Coronary artery (tissue), 2 donors: ENCODE data around the gene COX14.

Experiments
- DNase-seq: peaks from one replicate; pipeline ENCODE4 v3.0.0-alpha.2; 2017; ENCODE audit warnings: low spot score
- H3K27ac ChIP-seq, 2 donors: fragments of 200-600 bp; sonication (generic); one replicate each; pipeline ENCODE4 v1.5.1; 2016 to 2019
- H3K4me3 ChIP-seq: fragments of 200-600 bp; sonication (generic); 2 replicates; pipeline ENCODE4 v1.5.1; 2016; ENCODE audit warnings: mild to moderate bottlenecking, moderate library complexity
- TF ChIP-seq, protein P1 (sequence below): fragments of 200-600 bp; sonication (generic); IDR thresholded peaks from one replicate; pipeline ENCODE4 v1.5.1; 2019; ENCODE audit warnings: antibody characterized with exemption

Gene COX14

DNA sequence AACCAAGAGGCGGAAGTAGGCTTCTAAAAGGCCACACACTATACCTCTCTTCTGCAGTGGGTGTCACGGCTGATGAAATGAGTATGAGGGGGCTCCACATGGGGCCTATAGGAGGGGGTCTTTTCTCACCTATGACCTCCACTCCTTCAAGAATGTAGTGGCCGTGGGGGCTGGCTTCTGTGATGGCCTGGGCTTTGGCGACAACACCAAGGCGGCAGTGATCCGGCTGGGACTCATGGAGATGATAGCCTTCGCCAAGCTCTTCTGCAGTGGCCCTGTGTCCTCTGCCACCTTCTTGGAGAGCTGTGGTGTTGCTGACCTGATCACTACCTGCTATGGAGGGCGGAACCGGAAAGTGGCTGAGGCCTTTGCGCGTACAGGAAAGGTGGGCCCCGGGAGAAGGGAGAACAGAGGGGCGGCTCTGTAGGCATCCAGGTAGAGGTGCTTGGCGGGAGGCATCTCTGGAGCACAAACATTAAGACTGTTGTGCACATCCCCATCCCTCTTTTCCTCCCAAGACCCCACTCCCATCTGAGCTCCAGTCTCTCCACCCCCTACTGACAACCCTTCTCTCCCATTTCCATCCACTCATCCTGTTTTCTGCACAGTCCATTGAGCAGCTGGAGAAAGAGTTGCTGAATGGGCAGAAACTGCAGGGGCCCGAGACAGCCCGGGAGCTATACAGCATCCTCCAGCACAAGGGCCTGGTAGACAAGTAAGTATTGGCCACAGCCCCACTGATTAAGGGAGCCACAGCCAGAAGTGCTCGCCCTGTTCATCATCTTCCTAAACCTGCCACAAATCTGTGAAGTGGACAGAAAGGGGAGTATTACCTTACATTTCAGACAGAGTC lies 4.4 kb upstream of the COX14 start:
- Histone ChIP-seq H3K4me3 (no peak overlapping the region), H3K27ac (no peak overlapping the region)
- DNase-seq = no peak
- TF ChIP-seq, protein P1, sequence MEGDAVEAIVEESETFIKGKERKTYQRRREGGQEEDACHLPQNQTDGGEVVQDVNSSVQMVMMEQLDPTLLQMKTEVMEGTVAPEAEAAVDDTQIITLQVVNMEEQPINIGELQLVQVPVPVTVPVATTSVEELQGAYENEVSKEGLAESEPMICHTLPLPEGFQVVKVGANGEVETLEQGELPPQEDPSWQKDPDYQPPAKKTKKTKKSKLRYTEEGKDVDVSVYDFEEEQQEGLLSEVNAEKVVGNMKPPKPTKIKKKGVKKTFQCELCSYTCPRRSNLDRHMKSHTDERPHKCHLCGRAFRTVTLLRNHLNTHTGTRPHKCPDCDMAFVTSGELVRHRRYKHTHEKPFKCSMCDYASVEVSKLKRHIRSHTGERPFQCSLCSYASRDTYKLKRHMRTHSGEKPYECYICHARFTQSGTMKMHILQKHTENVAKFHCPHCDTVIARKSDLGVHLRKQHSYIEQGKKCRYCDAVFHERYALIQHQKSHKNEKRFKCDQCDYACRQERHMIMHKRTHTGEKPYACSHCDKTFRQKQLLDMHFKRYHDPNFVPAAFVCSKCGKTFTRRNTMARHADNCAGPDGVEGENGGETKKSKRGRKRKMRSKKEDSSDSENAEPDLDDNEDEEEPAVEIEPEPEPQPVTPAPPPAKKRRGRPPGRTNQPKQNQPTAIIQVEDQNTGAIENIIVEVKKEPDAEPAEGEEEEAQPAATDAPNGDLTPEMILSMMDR = no peak

DNA sequence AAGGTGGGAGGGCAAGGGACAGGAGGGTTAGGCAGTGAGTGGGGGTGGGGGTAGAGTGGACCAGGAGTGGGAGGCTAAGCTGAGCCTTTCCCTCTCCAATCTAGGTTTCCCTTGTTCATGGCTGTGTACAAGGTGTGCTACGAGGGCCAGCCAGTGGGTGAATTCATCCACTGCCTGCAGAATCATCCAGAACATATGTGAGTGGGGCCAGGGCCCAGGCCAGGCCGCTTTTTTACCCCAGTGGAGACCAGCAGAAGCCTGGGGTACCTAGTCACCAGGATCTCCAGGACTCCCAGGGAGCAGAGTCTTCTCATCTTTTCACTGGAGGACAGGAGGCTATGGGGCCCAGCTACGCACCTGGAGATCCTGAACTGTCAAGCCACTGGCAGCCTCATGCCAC lies 2.7 kb upstream of the COX14 start:
- DNase-seq = no peak
- Histone ChIP-seq H3K27ac (peak overlapping the region; percentile 95), H3K4me3 (no peak overlapping the region)
- TF ChIP-seq, protein P1 = no peak

DNA sequence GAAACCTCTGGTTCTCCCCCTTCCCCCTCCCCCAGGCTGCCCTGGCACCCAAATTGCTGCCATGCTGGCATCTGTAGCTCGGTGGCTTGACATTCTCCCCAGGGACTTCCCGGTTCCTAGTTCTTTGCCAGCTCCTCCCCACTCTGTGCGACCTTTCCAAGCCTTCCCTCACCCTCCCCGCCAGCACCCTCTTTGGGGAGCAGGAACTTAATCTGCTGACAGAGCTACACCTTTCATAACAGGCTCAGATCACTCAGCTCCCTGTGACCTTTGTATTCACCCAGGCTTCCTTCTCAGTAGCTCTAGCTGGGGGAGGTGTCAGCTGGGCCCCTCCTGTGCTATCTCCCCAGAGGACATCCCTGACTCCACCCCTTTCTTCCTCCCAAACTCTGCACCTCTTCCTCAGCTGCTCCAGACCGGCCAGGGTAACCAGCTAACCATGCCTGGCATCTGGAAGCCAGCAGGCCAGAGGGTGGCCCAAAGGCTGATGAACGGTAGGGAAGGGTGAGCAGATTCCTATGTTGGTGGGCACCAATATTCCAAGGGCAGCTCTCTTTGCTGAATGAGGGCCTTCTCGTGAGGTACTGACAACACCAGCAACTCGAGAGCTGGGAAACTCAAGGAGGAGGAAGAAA lies 1.8 kb upstream of the COX14 start:
- Histone ChIP-seq H3K27ac (peak overlapping the region; percentile 95), H3K4me3 (peak overlapping the region; percentile 59)
- DNase-seq = peak; percentile 80
- TF ChIP-seq, protein P1 = no peak

DNA sequence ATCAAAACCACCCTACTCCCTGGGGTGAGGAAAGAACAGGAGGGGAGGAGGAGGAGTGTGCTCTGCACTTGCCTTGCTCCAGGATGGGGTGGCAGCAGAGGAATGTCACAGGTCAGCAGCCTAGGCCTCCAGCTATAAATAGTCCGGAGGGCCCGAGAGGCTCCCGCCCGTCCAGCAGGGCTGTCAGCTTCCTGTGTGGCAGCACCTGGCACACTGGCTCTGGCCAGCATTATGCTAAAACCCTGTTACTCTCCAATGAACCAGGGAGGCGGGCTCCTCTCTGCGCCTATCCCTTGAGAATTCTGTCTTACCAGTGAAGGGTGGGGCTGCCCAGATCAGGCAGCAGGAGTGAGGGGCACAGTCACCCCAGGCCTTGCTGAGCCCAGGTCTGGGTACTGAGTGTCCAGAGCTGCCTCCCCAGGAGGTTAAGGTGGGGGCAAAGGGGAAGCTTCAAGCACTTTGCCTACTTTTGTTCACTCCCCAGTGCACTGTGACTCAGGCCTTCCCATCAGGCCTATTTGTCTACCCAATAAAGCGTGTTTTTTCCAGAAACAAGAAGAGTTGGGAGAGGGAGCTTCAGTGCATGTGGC lies 1.2 kb upstream of the COX14 start:
- DNase-seq = peak; percentile 92
- peak overlapping the region; percentile 95 for H3K27ac ChIP-seq
- TF ChIP-seq, protein P1 = no peak

DNA sequence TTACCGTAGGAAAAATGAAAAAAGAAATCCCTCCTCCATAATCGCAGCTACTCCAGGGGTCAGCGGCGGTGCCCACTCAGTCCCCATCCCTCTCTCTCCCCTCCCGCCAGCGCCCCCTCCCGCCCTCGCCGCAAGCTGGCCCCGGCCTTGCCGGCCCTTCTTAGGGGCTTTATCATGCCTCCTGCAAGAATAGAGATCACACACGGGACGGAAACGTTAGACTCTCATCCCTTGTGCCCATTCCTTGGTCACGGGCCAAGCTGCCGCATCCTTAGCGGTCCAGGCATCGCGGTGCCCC lies 692 bp upstream of the COX14 start:
- TF ChIP-seq, protein P1 = no peak
- Histone ChIP-seq H3K4me3 (peak overlapping the region; percentile 59), H3K27ac (peak overlapping the region; percentile 95)
- DNase-seq = no peak

More for the DNA sequence above, 1.2 kb upstream of the COX14 start:
- H3K4me3 ChIP-seq = peak overlapping the region; percentile 59

DNA sequence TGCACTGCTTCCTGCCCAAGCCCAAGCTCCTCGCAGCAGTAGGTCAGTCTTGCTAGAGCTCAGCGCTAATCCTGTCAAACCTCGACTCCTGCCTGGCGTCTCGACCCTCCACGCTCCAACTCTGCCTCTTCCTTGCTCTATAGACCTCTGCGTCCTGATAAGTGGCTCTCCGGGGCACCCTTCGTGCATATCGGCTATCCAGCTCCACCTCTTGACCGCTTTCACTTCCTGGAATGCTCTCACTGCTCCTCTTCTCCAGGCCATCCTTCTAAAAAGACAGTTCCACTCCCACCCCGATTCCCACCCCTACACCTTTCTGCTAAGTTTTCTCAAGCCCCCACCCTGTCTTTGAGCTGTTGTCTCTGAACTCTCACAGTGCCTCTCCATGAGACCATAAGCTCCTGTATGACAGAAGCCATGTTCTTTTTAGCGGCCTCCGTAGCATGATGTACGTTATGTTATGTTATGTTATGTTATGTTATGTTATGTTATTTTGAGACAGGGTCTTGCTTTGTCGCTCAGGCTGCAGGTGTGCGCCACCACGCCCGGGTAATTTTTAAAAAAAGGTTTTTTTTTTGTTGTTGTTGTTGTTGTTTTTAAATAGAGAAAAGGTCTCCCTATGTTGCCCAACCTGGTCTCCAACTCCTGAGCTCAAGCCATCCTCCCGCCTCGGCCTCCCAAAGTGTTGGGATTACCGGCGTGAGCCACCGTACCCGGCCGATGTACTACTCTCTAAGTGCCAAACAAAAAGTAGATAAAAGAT lies 601 bp downstream of the COX14 start:
- H3K4me3 ChIP-seq = peak overlapping the region; percentile 80
- TF ChIP-seq, protein P1 = no peak
- peak overlapping the region; percentile 91 to 97 for H3K27ac ChIP-seq
- DNase-seq = no peak
